HepG2 (cell line): ENCODE results near the gene PARN. TPM values are rescaled to one million over a fixed set of nuclear protein-coding genes. Genes with fewer than 3 reads are reported as not detected.

Source experiments
- ATAC-seq: fragments of 200-7000 bp; cut with Tn5 transposase; 3 replicates; pipeline ENCODE4 v1.9.1; 2020; ENCODE audit warnings: mild to moderate bottlenecking, moderate library complexity
- BruUV-seq: library from RNA; stranded (reverse); fragments of 400-500 nt; replicated peaks from 2 replicates; lab custom pipeline; 2021; lab: Mats Ljungman, UMichigan
- CTCF ChIA-PET: fragments of 300-600 bp; formaldehyde crosslinking; extraction: SDS; loops from one replicate; lab custom pipeline; 2021; ENCODE audit warnings: low total read pairs, inconsistent platforms, low intra/inter-chr PET ratio; lab: Yijun Ruan, JAX
- POLR2A ChIA-PET: fragments of 350-600 bp; sonication (Branson Sonifier 250); formaldehyde crosslinking; loops from one replicate; lab custom pipeline; 2020; ENCODE audit warnings: antibody characterized with exemption, inconsistent platforms; lab: Yijun Ruan, JAX
- DNase-seq: peaks from one replicate; pipeline ENCODE4 v3.0.0-alpha.2; 2015; ENCODE audit warnings: low spot score
- FAIRE-seq: peaks from 3 replicates; lab custom pipeline; 2011; peaks lifted over from hg19 to GRCh38; lab: Jason Lieb, UNC
- H2AFZ ChIP-seq: one replicate; pipeline ENCODE4 v1.6.1; 2011; ENCODE audit warnings: low read length, inconsistent platforms
- H3K27ac ChIP-seq: fragments of 300-600 bp; 3 replicates; pipeline ENCODE4 v1.8.0; 2011; ENCODE audit warnings: mixed run types, mild to moderate bottlenecking, mixed read lengths, low read length, inconsistent platforms; ENCODE audit not compliant: insufficient read depth; ENCODE audit errors: extremely low read length
- H3K27me3 ChIP-seq, 2 experiments: fragments of 200-600 bp in 1 of 2; 2 replicates in 1 of 2; 3 replicates in 1 of 2; pipeline versions ENCODE4 v1.6.0 to v1.8.0; 2011; ENCODE audit warnings: low read length in 2 of 2, mild to moderate bottlenecking in 2 of 2, moderate library complexity in 2 of 2, inconsistent platforms in 1 of 2; ENCODE audit not compliant: insufficient read depth in 2 of 2, control insufficient read depth in 1 of 2
- H3K36me3 ChIP-seq, 2 experiments: fragments of 200-600 bp in 1 of 2; replicated peaks in 1 of 2; 2 replicates in 1 of 2; 3 replicates in 1 of 2; pipeline versions ENCODE4 v1.5.1 to v1.8.0; 2011; ENCODE audit warnings: low read length in 2 of 2, inconsistent platforms in 1 of 2; ENCODE audit not compliant: insufficient read depth in 2 of 2, control insufficient read depth in 1 of 2
- H3K4me1 ChIP-seq: 2 replicates; pipeline ENCODE4 v1.5.1; 2012; ENCODE audit warnings: low read length, inconsistent platforms; ENCODE audit not compliant: insufficient read depth
- H3K4me2 ChIP-seq: 2 replicates; pipeline ENCODE4 v1.6.0; 2011; ENCODE audit warnings: low read depth, low read length, inconsistent platforms
- H3K4me3 ChIP-seq, 3 experiments: fragments of 200-600 bp in 1 of 3; sonication (generic), shearing (Covaris generic) in 1 of 3; replicated peaks in 1 of 3; 2 replicates each; pipeline ENCODE4 v1.5.1; 2011 to 2016; ENCODE audit warnings: low read length in 3 of 3, inconsistent platforms in 2 of 3, low read depth in 2 of 3, mild to moderate bottlenecking in 2 of 3, control low read depth in 1 of 3, mixed read lengths in 1 of 3; ENCODE audit not compliant: insufficient read depth in 1 of 3
- H3K79me2 ChIP-seq: one replicate; pipeline ENCODE4 v1.6.1; 2011; ENCODE audit warnings: low read length, inconsistent platforms; ENCODE audit not compliant: insufficient read depth
- H3K9ac ChIP-seq: 2 replicates; pipeline ENCODE4 v1.6.0; 2011; ENCODE audit warnings: mild to moderate bottlenecking, low read depth, low read length, inconsistent platforms; ENCODE audit not compliant: insufficient read depth
- H3K9me3 ChIP-seq: 2 replicates; pipeline ENCODE4 v1.5.1; 2012; ENCODE audit warnings: mild to moderate bottlenecking, low read length
- H4K20me1 ChIP-seq: 2 replicates; pipeline ENCODE4 v1.6.0; 2011; ENCODE audit warnings: inconsistent platforms, mild to moderate bottlenecking, low read length, moderate library complexity; ENCODE audit not compliant: insufficient read depth
- FOXK2 ChIP-seq: fragments of 450-650 bp; IDR thresholded peaks from 2 replicates; pipeline ENCODE4 v1.6.1; 2016
- NCOA2 ChIP-seq: sonication (generic); formaldehyde crosslinking; IDR thresholded peaks from 2 replicates; pipeline ENCODE4 v1.8.0; 2022; ENCODE audit warnings: inconsistent platforms
- RBM39 ChIP-seq: fragments of 200-400 bp; formaldehyde crosslinking; IDR thresholded peaks from one replicate; pipeline ENCODE4 v1.6.1; 2018; ENCODE audit warnings: antibody characterized with exemption, mild to moderate bottlenecking, low read depth, low read length; ENCODE audit not compliant: poor library complexity, severe bottlenecking
- ZNF660 ChIP-seq: sonication (generic); formaldehyde crosslinking; IDR thresholded peaks from 2 replicates; pipeline ENCODE4 v1.5.1; 2020; ENCODE audit warnings: mild to moderate bottlenecking, low read depth, missing genetic modification reagents, borderline replicate concordance
- ZNF816 ChIP-seq: sonication (generic); formaldehyde crosslinking; IDR thresholded peaks from 2 replicates; pipeline ENCODE4 v1.8.0; 2022; ENCODE audit warnings: missing genetic modification reagents, mild to moderate bottlenecking, borderline replicate concordance
- WGBS: methylation state at CpG from one replicate; pipeline ENCODE4 v1.1.6; 2017; ENCODE audit warnings: low lambda C conversion rate; 5-methylcytosine and 5-hydroxymethylcytosine counted together
- in situ Hi-C: cut with HindIII; loops from 2 replicates; pipeline ENCODE4 v1.10.0; 2017; ENCODE audit warnings: low pct_unique_long_range_greater_than_20kb; ENCODE audit not compliant: extremely low pct_ligation_motif_present
- intact Hi-C: fragments of 100-400 bp; cut with micrococcal nuclease; formaldehyde crosslinking; loops from one replicate; pipeline ENCODE4 v1.10.0; 2022; ENCODE audit not compliant: unreplicated experiment
- polyA plus RNA-seq, 8 experiments: library from polyadenylated mRNA; depleted of rRNA in 3 of 8; stranded (reverse) in 7 of 8; unstranded in 1 of 8; fragments of >200 nt; fragmentation: Illumina TruSeq in 4 of 8; extraction: Trizol in 4 of 8; gene quantifications; 2 replicates each; pipeline versions ENCODE4 v1.2.1 to v1.2.3, GENCODE V29; 2011 to 2016; ENCODE audit warnings: low read depth in 4 of 8, missing spikeins in 1 of 8, mixed read lengths in 1 of 8; ENCODE audit not compliant: insufficient read depth in 1 of 8
- total RNA-seq, 5 experiments: library from RNA; depleted of rRNA; stranded (reverse); fragments of >200 nt; fragmentation: Illumina TruSeq; extraction: Trizol; gene quantifications; 2 replicates each; pipeline ENCODE4 v1.2.3, GENCODE V29; 2016; ENCODE audit warnings: low read depth in 1 of 5
- TF ChIP-seq, protein P1 (sequence below): sonication (generic); formaldehyde crosslinking; IDR thresholded peaks from 2 replicates; pipeline ENCODE4 v1.8.1; 2022; ENCODE audit warnings: low read depth, mild to moderate bottlenecking, missing genetic modification reagents

PARN gene
- total and polyA plus RNA-seq, 2 of the 13 experiments (the other 11 are each of a cell fraction or from before 2014, with no cell fraction given), result 13.3 to 47.6 TPM

DNA sequence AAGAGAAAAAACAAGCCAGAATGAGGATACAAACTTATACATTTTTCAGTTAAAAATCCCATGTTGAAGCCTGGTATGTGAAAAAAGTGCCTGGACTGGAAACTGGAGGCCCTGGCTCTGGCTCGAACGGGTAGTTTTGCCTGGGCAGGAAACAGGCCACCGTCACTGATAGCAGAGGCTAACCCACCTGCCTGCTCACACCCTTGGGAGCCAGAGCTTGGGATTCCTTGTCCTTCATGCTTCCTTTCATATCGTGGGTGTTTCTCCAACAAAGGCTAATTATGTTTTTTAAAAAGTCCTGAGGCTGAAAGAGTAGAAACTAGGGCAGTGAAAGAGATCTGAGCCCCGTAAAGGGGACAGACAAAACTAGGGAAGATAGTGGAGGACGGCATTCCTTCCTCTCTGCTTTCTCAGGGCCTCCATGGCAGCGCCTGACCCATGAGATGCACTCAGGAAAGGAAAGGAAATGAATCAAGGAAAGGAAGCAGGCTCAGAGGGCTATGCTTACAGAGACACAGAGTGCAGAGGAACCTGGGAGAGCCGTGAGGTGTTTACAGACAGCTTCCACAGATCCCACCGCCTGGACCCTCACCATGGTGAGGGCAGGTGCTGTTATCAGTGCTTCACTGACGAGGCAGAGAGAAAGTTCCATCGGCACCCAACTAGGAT, 138.1 kb downstream of the PARN start:
- Histone ChIP-seq H3K4me1 (peaks cover 86% of the 10 kb centered on the region), H4K20me1 (no peaks in the 10 kb centered on the region), H3K36me3 (peaks cover 0 to 4% of the 10 kb centered on the region in 2 experiments; a peak in 1 of 5 replicates), H2AFZ (no peak overlapping the region), H3K27ac (no peak overlapping the region), H3K4me3 (no peak overlapping the region), H3K9me3 (no peaks in the 10 kb centered on the region), H3K4me2 (no peak overlapping the region), H3K27me3 (no peaks in the 10 kb centered on the region), H3K9ac (no peak overlapping the region), H3K79me2 (peaks cover 2% of the 10 kb centered on the region)
- no peak for FAIRE-seq
- in situ Hi-C loops, result no loop called here
- no peak for ATAC-seq
- WGBS, result 95% methylated on average over 11 of the region's 11 CpGs
- no TSS peak for BruUV-seq
- intact Hi-C loops, result no loop called here
- DNase-seq, result no peak
- TF ChIP-seq ZNF816 (CRISPR knock-in tag) (no peak), RBM39 (no peak), NCOA2 (CRISPR knock-in tag) (no peak), ZNF660 (no peak), FOXK2 (no peak)
- TF ChIP-seq, protein P1, sequence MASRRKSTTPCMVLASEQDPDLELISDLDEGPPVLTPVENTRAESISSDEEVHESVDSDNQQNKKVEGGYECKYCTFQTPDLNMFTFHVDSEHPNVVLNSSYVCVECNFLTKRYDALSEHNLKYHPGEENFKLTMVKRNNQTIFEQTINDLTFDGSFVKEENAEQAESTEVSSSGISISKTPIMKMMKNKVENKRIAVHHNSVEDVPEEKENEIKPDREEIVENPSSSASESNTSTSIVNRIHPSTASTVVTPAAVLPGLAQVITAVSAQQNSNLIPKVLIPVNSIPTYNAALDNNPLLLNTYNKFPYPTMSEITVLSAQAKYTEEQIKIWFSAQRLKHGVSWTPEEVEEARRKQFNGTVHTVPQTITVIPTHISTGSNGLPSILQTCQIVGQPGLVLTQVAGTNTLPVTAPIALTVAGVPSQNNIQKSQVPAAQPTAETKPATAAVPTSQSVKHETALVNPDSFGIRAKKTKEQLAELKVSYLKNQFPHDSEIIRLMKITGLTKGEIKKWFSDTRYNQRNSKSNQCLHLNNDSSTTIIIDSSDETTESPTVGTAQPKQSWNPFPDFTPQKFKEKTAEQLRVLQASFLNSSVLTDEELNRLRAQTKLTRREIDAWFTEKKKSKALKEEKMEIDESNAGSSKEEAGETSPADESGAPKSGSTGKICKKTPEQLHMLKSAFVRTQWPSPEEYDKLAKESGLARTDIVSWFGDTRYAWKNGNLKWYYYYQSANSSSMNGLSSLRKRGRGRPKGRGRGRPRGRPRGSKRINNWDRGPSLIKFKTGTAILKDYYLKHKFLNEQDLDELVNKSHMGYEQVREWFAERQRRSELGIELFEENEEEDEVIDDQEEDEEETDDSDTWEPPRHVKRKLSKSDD (CRISPR knock-in tag), result no peak
- ChIA-PET CTCF (no interaction called here), POLR2A (no interaction called here)
